Esophagus muscularis mucosa (tissue), 4 donors: ENCODE measurements around the gene CDH18. TPM values are rescaled to one million over a fixed set of nuclear protein-coding genes. Genes with fewer than 3 reads are reported as not detected.

ENCODE experiments used
- DNase-seq: peaks from one replicate; pipeline ENCODE4 v3.0.0-alpha.2; 2017; ENCODE audit errors: extremely low spot score
- H3K27ac ChIP-seq, 4 donors: fragments of 200-600 bp; sonication (generic); replicated peaks in 1 of 4; 1 replicate in 3 of 4; 2 replicates in 1 of 4; pipeline ENCODE4 v1.5.1; 2016 to 2019; ENCODE audit warnings: mild to moderate bottlenecking in 1 of 4
- H3K27me3 ChIP-seq, 4 donors: fragments of 200-600 bp; sonication (generic); one replicate each; pipeline versions ENCODE4 v1.5.1 to v1.6.0; 2016 to 2019
- H3K36me3 ChIP-seq, 4 donors: fragments of 200-600 bp; sonication (generic); one replicate each; pipeline ENCODE4 v1.5.1; 2016 to 2019
- H3K4me1 ChIP-seq, 4 donors: fragments of 200-600 bp; sonication (generic); one replicate each; pipeline ENCODE4 v1.5.1; 2016 to 2019
- H3K4me3 ChIP-seq, 4 donors: fragments of 200-600 bp; sonication (generic); 1 replicate in 2 of 4; 2 replicates in 2 of 4; pipeline ENCODE4 v1.5.1; 2016 to 2019; ENCODE audit warnings: mild to moderate bottlenecking in 4 of 4, moderate library complexity in 1 of 4
- H3K9me3 ChIP-seq, 4 donors: fragments of 200-600 bp; sonication (generic); 1 replicate in 3 of 4; 2 replicates in 1 of 4; pipeline ENCODE4 v1.5.1; 2016 to 2019
- CTCF ChIP-seq, 3 experiments: fragments of 200-600 bp in 2 of 3; fragments of 450-650 bp in 1 of 3; sonication (generic) in 2 of 3; IDR thresholded peaks; one replicate each; pipeline ENCODE4 v1.5.1; 2017 to 2019; ENCODE audit warnings: antibody characterized with exemption in 3 of 3, mild to moderate bottlenecking in 2 of 3, moderate library complexity in 1 of 3
- EP300 ChIP-seq: sonication (generic); formaldehyde crosslinking; IDR thresholded peaks from one replicate; pipeline ENCODE4 v1.6.1; 2017; ENCODE audit warnings: antibody characterized with exemption
- POLR2A ChIP-seq: fragments of 450-650 bp; IDR thresholded peaks from one replicate; pipeline ENCODE4 v1.6.1; 2017; ENCODE audit warnings: antibody characterized with exemption, moderate library complexity, mild to moderate bottlenecking, low read depth
- POLR2AphosphoS5 ChIP-seq, 2 donors: sonication (generic); formaldehyde crosslinking; IDR thresholded peaks; one replicate each; pipeline ENCODE4 v1.6.1; 2017; ENCODE audit warnings: antibody characterized with exemption in 2 of 2
- WGBS: methylation state at CpG from one replicate; pipeline ENCODE4 v1.1.5; 2018; 5-methylcytosine and 5-hydroxymethylcytosine counted together
- intact Hi-C: fragments of 100-400 bp; cut with DNase I; formaldehyde crosslinking; loops from one replicate; pipeline ENCODE4 v1.15.1; 2023
- total RNA-seq, 4 donors: library from RNA; depleted of rRNA; stranded (reverse); fragments of >200 nt; gene quantifications; one replicate each; pipeline versions ENCODE4 v1.1.0 to v1.2.1, GENCODE V29; 2016

CDH18 gene
- total RNA-seq, 4 donors from 2014 or later = under 0.01 to 0.65 TPM; not detected in 2

GRCh38 chr5:19733612-19734495, 254.1 kb downstream of the CDH18 start:
- Histone ChIP-seq H3K36me3 (no peaks in the 10 kb centered on the region), H3K4me1 (no peaks in the 10 kb centered on the region), H3K9me3 (no peaks in the 10 kb centered on the region), H3K27me3 (no peaks in the 10 kb centered on the region), H3K27ac (no peak overlapping the region), H3K4me3 (no peak overlapping the region)
- DNase-seq = no peak
- 82% methylated on average over 4 of the region's 6 CpGs for WGBS
- intact Hi-C loops = no loop called here
- no peak for TF ChIP-seq CTCF (IDR thresholded peaks at IDR 0.05)
- TF ChIP-seq POLR2AphosphoS5 (IDR thresholded peaks at IDR 0.05) = no peak
- TF ChIP-seq EP300 = no peak
- TF ChIP-seq POLR2A = no peak

GRCh38 chr5:19728571-19728970, 259.4 kb downstream of the CDH18 start:
- WGBS = 59% methylated on average over 3 of the region's 3 CpGs
- Histone ChIP-seq H3K4me1 (no peaks in the 10 kb centered on the region), H3K36me3 (no peaks in the 10 kb centered on the region), H3K4me3 (no peak overlapping the region), H3K9me3 (no peaks in the 10 kb centered on the region), H3K27me3 (no peaks in the 10 kb centered on the region), H3K27ac (no peak overlapping the region)
- intact Hi-C loops = no loop called here
- no peak for TF ChIP-seq CTCF (IDR thresholded peaks at IDR 0.05)
- no peak for TF ChIP-seq POLR2A
- TF ChIP-seq POLR2AphosphoS5 (IDR thresholded peaks at IDR 0.05) = no peak
- TF ChIP-seq EP300 = no peak
- no peak for DNase-seq

- 62% methylated on average over 3 of the region's 3 CpGs for WGBS
- TF ChIP-seq POLR2AphosphoS5 (IDR thresholded peaks at IDR 0.05) (no peak), CTCF (IDR thresholded peaks at IDR 0.05) (no peak), EP300 (no peak), POLR2A (no peak)
- Histone ChIP-seq H3K4me1 (no peaks in the 10 kb centered on the region), H3K27ac (no peak overlapping the region), H3K4me3 (no peak overlapping the region), H3K27me3 (no peaks in the 10 kb centered on the region), H3K36me3 (no peaks in the 10 kb centered on the region), H3K9me3 (no peaks in the 10 kb centered on the region)
- no peak for DNase-seq
- intact Hi-C loops = no loop called here
Measured at GRCh38 chr5:19719109-19719508, 268.9 kb downstream of the CDH18 start.

- H3K9me3 ChIP-seq = no peaks in the 10 kb centered on the region
- no peak overlapping the region for H3K4me3 ChIP-seq
- WGBS = 84% methylated on average over 1 of the region's 1 CpG
- no peak for DNase-seq
- intact Hi-C loops = no loop called here
- no peaks in the 10 kb centered on the region for H3K27me3 ChIP-seq
- TF ChIP-seq CTCF (IDR thresholded peaks at IDR 0.05) (no peak), EP300 (no peak), POLR2A (no peak), POLR2AphosphoS5 (IDR thresholded peaks at IDR 0.05) (no peak)
- no peaks in the 10 kb centered on the region for H3K4me1 ChIP-seq
- H3K36me3 ChIP-seq = no peaks in the 10 kb centered on the region
- no peak overlapping the region for H3K27ac ChIP-seq
Measured at GRCh38 chr5:19713740-19714139, 274.3 kb downstream of the CDH18 start.
